Stimulated activated CD8-positive, alpha-beta memory T cell treated with anti-CD3 and anti-CD28 coated beads, Interleukin-4, amount 100 ng/mL, for 24 hours (primary cell): ENCODE results near the gene IFNL3.
"Not testable (repeated sequence)": the region's sequence is repeated elsewhere in the genome, so short reads cannot be mapped to it uniquely, and the experiment has no call there.

Experiments
- DNase-seq: peaks from one replicate; pipeline ENCODE4 v3.0.0-alpha.2; 2020; ENCODE audit warnings: low read depth

The IFNL3 gene

GRCh38 chr19:39244410-39245100 is at the start of gene IFNL3:
Gene IFNL3 (minus strand): TSS chr19:39245006. CDS start chr19:39244967, 39 bp downstream.
- DNase-seq: not testable (repeated sequence)

GRCh38 chr19:39293394-39293793 is 48.6 kb upstream of the IFNL3 start:
- no peak for DNase-seq

DNA sequence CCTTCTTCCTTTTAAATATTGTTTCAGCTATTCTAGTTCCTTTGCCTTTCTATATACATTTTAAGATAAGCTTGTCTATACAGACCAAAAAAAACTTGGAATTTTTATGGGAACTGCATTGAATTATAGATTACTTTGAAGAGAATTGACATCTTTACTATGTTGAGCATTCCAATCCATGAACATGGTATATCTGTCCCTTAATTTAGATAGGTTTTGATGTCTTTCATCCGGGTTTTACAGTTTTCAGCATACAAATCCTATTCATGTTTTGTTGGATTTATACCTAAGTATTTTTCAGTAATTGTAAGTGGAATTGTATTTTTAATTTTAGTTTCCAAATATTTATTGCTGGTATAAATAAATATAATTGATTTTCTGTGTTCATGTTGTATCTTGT is 39.2 kb upstream of the IFNL3 start:
- no peak for DNase-seq

DNA sequence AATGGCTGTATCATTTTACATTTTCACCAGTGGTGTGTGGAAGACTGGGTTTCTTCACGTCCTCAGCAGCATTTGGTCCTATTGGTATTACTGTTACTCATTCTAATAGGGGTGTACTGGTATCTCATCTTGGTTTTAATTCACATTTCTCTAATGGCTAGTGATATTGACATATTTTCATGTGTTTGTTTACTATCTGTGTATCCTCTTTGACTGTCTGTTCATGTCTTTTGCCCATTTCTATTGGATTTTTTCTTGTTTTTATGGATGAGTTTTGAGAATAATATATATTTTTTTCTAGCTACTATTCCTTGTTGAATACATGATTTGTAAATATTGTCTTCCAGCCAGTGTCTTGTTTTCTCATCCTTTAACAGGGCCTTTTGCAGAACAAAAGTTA is 37.2 kb upstream of the IFNL3 start:
- no peak for DNase-seq

DNA sequence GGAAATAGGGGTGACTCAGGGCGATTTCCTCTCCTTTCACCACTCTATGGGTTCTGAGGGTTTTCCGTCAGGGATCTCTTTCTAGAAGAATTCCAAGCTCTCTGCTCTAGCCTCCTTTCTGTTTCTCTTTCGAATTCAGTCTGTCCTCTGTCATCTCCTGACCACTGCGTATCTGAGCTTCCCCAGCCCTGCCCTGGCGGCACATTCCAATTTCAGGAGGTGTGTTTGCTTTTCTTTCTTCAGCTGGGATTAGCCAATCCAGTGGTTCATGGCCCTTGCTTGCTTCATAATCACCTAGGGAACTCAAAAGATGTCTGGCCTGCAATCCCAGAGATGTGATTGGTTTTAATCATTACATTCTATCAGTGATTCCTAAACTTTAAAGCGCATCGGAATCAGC is 32.8 kb upstream of the IFNL3 start:
- DNase-seq: no peak

GRCh38 chr19:39276740-39277139 is 31.9 kb upstream of the IFNL3 start:
- no peak for DNase-seq

DNA sequence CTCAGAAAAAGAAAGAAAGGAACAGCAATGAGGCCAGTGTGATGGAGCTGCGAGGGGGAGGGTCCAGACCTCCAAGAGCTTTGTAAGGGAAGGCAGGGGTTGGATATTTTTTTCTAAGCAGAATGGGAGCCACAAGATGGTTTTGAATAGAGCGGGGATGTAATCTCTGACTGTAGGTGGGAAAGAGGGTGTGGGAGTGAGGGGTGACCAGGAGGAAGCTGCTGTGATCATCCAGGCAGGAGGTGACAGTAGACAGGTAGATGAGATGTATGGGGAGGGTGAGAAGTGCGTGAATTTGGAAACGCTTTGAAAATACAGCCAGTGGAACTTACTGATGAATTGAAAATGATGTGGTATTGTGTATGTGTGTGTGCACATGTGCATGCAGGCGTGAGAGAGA is 30.8 kb upstream of the IFNL3 start:
- no peak for DNase-seq

DNA sequence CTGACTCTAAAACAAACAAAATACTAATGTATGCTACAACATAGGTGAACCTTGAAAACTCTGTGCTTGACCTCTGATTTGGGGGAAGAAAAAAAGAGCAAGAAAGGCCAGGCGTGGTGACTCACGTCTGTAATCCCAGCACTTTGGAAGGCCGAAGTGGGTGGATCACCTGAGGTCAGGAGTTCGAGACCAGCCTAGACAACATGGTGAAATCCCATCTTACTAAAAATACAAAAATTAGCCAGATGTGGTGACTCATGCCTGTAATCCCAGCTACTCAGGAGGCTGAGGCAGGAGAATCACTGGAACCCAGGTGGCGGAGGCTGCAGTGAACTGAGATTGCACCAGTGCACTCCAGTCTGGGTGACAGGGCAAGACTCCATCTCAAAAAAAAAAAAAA is 29.1 kb upstream of the IFNL3 start:
- not testable (repeated sequence) for DNase-seq

GRCh38 chr19:39270036-39270871 is 25.4 kb upstream of the IFNL3 start:
- no peak for DNase-seq

GRCh38 chr19:39269369-39269768 is 24.6 kb upstream of the IFNL3 start:
- not testable (repeated sequence) for DNase-seq

GRCh38 chr19:39268531-39269223 is 23.9 kb upstream of the IFNL3 start:
- not testable (repeated sequence) for DNase-seq

- DNase-seq: not testable (repeated sequence)
Observed at GRCh38 chr19:39268085-39268484, 23.3 kb upstream of the IFNL3 start, which contains the start of gene IFNL2. Gene IFNL2 (plus strand): TSS chr19:39268396. CDS start chr19:39268569, 173 bp downstream.

- DNase-seq: no peak
Observed at GRCh38 chr19:39265321-39265916, 20.6 kb upstream of the IFNL3 start.

- DNase-seq: no peak
Observed at GRCh38 chr19:39264306-39265290, 19.8 kb upstream of the IFNL3 start.

DNA sequence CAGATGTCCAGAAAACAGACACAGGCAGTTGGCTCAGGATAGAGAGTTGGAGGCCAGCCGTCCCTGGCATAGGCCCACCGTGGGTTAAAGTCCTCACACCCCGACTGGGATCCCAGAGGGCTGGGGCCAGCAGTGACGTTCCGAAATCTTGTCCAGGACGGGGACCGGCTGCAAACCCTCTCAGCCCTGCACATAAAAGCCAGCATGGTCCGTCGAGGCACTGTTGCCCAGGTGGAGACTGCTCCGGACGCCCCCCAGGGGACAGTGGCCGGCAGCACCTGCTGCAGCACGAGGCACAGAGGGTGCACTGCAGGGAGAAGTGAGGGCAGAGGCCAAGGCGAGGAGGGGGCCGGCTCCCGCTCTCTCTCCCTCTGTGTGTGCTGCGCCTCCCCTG is 19.1 kb upstream of the IFNL3 start:
- no peak for DNase-seq

GRCh38 chr19:39262496-39262895 is 17.7 kb upstream of the IFNL3 start:
- no peak for DNase-seq

- DNase-seq: no peak
Observed at GRCh38 chr19:39261704-39262103, 16.9 kb upstream of the IFNL3 start.

DNA sequence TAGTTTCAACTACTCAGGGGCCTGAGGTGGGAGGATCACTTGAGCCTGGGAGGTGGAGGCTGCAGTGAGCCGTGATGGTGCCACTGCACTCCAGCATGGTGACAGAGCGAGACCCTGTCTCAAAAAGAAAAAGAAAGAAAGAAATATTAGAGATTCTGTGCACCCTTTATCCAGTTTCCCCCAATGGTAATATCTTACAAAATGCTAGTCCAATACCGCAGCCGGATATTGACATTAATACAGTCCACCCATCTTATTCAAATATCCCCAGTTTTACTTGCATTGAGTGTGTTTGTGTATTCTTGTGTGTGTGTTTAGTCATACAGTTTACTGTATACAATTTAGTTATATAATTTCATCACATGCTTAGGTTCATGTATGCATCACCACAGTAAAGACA is 12.4 kb upstream of the IFNL3 start:
- no peak for DNase-seq

GRCh38 chr19:39254531-39255345 is 9.9 kb upstream of the IFNL3 start:
- DNase-seq: no peak
